Breast epithelium (tissue), 3 donors: ENCODE data around the gene HELT.

ENCODE experiments used
- POLR2A ChIP-seq: fragments of 450-650 bp; IDR thresholded peaks from one replicate; pipeline ENCODE4 v1.6.1; 2016; ENCODE audit warnings: antibody characterized with exemption, mild to moderate bottlenecking, moderate library complexity
- TF ChIP-seq, protein P1 (sequence below), 3 donors: fragments of 450-650 bp; IDR thresholded peaks; one replicate each; pipeline ENCODE4 v1.5.1; 2016 to 2017; ENCODE audit warnings: antibody characterized with exemption in 3 of 3, mild to moderate bottlenecking in 3 of 3, moderate library complexity in 3 of 3

DNA sequence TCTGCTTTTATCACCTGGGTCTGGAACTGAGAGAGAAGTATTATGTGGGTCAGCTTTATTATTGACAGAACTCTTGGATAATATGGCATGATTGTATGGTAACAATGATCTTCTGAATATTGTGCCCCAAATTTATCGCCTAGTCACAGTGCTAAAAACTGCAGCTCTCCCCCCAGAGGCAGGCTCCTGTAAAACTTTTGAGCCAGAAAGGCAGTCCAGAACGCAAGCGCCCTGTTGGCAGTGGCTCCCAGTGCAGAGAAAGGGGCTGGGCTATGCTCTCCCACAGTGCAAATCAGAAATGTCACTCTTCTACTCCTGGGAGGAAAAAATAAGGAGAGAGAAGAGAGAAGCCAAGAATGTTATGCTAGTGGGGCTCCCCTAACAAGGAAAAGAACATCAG lies 50.5 kb downstream of the HELT start:
- TF ChIP-seq, protein P1, sequence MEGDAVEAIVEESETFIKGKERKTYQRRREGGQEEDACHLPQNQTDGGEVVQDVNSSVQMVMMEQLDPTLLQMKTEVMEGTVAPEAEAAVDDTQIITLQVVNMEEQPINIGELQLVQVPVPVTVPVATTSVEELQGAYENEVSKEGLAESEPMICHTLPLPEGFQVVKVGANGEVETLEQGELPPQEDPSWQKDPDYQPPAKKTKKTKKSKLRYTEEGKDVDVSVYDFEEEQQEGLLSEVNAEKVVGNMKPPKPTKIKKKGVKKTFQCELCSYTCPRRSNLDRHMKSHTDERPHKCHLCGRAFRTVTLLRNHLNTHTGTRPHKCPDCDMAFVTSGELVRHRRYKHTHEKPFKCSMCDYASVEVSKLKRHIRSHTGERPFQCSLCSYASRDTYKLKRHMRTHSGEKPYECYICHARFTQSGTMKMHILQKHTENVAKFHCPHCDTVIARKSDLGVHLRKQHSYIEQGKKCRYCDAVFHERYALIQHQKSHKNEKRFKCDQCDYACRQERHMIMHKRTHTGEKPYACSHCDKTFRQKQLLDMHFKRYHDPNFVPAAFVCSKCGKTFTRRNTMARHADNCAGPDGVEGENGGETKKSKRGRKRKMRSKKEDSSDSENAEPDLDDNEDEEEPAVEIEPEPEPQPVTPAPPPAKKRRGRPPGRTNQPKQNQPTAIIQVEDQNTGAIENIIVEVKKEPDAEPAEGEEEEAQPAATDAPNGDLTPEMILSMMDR (IDR thresholded peaks at IDR 0.05): no peak
- TF ChIP-seq POLR2A: no peak
